Activated T-cell treated with anti-CD3 and anti-CD28 coated beads for 1 hour (primary cell): Measurements from ENCODE around the gene PPP6R3.
A peak's percentile ranks its signal among the peaks of the same experiment; 100 is the strongest.
"Not testable (repeated sequence)": the region's sequence is repeated elsewhere in the genome, so short reads cannot be mapped to it uniquely, and the experiment has no call there.

ENCODE experiments used
- DNase-seq: peaks from one replicate; pipeline ENCODE4 v3.0.0-alpha.2; 2020; ENCODE audit warnings: low read depth

Gene PPP6R3

DNA sequence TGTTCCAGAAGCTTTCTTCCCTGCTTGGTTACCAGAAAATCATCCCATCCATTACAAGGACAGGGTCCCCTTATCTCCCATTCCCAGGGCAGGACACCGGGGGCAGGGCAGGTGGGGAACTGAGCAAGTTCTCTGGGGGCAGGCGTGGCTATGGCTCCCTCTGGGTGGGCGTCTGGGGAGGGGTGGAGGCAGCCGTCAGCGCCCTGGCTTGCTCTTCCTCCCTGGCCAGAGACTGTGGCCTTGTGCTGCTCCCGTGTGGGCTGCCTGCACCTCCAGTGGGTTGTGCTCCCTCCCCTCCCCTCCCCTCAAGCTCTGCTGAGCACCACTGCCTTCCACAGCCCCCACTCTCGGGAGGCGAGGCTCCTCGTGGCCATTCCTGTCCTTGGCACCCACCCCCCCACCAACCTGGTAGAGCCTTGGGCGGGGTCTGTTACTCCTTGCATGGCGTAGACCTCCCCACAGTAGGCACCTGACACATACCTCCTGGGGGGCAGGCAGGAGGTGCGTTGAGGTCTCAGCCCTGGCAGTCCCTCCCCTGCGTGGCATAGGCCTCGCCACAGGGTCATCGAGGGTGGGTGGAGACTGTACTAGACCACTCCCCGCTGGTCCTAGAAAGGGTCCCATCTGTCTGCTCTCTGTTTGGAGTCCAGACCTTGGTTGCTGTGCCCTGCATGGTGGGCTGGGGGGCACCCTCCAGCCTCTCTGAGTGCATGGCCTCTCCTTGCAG lies 24.2 kb upstream of the PPP6R3 start:
- no peak for DNase-seq

DNA sequence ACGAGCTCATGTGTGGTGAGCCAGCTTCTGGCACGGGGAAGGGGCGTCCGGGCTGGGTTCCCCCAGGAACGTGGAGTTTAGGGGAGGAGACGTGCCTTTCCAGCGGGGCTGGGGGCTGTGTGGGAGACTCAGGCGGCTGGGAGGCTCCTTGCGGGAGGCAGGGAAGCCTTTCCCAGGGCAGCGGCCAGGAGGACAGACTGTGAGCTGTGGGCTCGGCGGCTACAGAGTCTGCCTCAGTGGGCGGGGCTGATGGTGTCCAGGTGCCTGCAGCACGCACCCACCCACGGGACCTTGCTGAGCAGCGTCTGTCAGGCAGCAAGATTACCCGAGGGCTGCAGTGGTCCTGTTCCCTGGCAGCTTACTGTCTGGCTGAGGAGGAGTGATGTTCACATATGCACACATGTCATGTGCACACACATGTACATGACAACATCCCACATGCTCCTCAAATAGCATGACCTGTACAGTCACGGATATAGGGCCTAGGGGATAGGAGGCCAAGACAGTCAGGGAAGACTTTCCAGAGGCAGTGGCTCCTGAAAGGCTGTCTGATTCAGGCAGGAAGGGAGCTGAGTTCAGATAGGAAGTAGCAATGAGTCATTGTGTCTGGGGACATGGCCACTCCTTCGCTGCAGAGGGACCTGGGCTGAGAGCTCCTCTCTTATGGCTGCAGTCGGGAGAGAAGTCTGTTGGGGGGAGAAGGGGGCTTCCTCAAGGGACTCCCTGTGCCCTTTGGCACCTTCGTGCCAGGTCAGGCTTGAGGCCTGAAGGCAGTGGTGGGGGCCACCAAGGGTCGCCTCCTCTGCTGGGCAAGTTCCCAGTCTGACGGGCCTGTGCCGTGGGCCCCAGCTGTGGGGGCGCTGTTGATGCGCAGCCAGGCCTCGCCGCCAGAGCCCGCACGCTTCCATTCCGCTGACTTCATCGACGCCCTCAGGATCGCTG lies 23.3 kb upstream of the PPP6R3 start:
- no peak for DNase-seq

DNA sequence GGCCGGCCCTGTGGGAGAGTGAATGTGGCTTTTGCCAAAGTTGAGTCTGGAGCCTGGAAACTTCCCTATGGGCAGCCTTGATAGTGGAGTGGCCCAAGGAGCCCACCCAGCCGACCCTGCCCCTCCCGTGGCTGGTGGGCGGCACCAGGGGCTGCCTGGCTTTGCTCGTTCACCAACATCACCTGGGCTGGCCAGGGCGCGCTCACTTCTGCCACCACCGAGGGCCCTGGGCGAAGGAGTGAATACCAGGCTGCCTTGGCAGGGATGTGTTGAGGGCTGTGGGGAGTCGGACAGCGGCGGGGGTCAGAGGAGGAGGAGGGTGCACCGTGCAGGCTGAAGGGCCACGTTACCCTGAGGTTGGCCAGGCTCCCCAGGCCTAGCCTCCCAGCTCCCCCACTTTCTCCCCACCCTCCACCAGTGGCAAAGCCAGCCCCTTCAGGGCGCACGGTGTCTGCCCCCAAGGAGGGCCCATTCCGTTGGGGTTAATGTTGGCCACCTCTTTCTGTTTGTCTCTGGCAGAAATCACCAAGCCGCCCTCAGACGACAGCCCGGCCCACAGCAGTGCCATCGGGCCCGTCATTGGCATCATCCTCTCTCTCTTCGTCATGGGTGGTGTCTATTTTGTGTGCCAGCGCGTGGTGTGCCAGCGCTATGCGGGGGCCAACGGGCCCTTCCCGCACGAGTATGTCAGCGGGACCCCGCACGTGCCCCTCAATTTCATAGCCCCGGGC lies 22.5 kb upstream of the PPP6R3 start:
- DNase-seq = no peak

DNA sequence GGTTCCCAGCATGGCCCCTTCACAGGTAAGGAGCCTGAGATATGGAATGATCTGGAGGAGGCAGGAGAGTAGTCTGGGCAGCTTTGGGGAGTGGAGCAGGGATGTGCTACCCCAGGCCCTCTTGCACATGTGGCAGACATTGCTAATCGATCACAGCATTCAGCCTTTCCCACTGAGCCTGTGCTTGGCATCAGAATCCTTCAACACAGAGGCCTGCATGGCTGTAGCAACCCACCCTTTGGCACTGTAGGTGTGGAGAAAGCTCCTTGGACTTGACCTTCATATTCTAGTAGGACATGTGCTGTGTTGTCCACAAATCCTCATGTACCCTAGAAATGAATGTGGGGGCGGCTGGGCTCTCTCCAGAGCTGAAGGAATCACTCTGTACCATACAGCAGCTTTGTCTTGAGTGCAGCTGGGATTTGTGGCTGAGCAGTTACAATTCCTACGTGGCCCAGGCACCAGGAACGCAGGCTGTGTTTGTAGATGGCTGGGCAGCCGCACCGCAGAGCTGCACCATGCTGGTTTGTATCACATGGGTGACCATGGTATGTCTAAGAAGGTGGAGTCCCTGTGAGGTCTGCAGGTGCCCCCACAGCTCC lies 21.8 kb upstream of the PPP6R3 start:
- DNase-seq = no peak

DNA sequence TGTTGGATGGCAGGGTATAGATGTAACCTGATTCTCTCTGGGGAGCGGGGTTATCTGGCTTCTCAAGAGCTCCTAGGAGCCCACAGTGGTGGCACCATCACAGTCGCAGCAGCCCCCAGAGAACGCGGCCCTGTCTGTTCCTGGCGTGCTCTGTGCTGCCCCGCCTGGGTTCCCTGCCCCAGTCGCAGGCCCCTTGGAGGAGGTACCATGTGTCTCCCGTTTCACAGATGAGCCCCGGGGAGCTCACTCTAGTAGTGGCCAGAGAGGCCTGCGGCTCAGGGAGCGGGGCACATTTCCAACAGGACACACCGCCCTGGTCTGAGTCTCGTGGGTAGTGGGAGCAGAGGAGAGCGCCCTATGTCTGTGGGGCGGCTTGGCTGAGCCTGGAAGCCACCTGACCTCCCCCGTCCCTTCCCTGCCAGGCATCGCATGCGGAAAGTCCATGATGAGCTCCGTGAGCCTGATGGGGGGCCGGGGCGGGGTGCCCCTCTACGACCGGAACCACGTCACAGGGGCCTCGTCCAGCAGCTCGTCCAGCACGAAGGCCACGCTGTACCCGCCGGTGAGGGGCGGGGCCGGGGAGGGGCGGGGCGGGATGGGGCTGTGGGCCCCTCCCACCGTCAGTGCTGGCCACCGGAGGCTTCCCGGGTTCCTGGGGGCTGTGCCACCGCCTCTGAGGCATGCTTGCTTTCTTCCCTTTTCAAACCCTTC lies 21.0 kb upstream of the PPP6R3 start:
- DNase-seq = no peak

DNA sequence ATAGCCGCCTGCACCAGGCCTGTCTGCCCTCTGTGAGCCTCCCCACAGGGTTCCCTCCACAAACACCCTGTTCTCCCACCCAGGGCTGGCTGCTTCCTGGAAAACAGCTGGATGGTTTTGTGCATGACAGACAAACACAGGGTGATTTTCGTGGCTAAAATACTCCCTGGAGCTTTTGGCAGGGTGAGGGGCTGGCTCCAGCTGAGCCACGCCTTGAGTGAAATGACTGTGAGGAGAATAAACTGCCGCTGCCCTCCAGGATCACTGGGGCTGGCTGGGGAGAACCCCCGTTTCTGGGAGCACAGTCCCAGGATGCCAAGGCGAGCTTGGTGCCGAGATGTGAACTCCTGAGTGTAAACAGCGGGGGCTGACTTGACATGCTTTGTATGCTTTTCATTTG lies 20.3 kb upstream of the PPP6R3 start:
- DNase-seq = no peak

DNA sequence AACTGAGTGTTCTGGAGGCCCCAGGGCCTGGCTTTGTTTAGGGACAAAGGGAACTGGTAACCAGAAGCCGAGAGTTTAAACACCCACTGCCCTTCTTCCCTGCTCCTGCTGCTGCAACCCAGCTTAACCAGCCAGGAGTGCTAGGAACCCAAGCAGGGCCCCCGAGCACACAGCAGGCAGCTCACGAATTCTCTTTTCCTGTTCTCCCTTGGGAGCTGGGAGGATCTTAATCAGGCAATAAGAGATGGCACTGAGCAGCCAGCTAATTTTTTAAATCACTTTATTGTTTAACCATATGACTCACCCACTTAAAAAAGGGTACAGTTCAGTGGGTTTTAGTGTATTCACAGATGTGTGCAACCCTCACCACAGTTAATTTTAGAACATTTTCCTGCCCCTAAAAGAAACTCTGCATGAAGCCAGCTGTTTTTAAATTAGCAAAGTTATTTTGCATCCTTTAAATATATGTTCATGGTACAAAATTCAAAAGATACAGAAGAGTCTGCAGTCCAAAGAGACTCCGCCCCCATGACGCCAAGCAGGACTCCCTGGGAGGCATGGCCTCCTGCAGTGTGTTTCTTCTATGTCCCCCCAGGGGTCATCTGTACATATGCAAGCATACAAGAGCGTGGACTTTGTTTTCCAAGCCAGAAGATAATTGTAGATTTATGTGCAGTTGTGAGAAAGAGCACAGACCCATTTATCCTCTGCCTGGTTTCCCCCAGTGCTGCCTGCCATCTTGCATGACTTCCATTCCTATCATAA lies 18.9 kb upstream of the PPP6R3 start:
- no peak for DNase-seq

DNA sequence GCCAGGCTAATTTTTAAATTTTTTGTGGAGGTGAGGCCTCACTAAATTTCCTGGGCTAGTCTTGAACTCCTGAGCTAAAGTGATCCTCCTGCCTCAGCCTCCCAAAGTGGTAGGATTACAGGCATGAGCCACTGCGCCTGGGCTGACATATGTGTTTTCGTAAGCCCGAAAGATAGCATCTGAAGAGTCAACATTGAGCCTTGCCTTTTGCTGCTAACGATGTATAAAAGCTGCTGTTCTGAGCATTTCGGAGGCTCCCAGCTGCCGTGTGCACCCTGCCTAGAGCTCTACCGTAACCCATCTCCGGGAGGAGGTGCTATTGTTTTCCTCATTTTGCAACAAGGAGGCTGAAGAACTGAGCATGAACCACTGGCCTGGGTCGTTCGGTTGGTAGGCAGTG lies 18.1 kb upstream of the PPP6R3 start:
- no peak for DNase-seq

DNA sequence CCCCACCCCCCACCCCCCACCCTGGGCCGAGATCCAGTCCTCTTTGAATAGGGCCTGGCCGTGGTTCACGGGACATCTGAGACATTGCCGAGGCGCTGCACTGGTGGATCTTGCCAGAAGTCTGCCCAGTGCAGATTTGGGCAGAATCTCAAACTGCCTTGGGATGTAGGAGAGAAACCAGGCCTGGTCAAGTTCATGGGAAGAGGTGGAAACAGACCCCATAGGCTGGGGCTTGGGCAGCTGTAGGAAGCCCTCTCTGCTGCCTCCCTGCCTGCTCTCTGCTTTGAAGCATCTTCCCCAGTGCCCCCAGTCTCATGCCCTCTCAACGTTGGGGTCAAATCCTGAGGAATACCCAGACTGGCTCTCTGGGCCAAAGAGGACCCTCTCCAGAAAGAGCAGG lies 16.0 kb upstream of the PPP6R3 start:
- DNase-seq = no peak

DNA sequence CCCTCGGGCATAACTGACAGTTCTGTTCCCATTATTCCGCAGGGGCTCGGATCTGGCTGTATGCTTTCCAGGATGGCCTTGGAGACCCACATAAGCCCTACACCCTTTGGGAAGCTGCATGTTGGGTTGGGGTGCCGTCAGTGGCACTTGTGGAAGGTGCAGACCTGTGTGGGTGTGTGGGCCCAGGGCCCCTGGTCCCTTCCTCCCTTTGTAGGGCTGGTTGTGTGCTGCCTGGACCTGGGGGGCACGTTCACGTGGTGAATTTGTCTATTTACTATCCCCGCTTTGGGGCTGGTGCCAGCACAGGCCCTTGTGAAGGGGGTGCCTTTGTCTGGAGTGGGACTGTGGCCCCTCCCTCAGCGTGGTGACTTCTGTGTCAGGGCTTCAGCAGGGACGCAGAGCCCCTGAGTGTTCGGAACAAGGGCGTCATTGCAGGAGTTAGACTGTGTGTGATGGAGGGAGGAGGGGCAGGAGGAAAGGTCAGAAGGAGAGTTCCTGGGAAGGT lies 15.0 kb upstream of the PPP6R3 start:
- DNase-seq = no peak

DNA sequence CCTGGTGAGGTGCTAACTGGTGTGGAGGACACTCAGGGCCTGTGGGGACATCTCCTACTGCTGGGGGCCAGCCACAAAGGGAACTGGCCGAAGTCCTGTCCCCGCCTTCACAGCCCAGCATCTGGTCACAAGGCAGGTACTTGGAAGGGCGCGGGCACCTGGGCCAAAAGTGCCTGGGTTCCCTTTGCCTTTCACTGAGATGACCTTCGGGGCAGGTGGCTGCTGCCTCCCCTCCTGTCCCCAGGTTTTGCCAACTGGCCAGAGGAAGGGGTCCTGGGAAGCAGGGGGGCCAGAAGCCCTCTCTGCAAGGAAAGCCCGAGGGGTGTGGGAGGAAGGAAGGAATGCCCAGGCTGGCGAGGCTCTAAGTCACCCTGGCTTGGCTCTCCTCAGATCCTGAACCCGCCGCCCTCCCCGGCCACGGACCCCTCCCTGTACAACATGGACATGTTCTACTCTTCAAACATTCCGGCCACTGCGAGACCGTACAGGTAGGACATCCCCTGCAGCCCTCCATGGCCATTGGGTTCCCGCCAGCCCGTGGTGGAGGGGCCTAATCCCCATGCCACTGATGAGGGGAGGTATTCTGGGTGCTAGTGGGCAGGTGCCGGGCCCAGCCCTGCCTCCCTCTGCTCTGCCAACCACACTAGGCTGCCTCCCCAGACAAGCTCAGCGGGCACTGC lies 14.4 kb upstream of the PPP6R3 start:
- no peak for DNase-seq

DNA sequence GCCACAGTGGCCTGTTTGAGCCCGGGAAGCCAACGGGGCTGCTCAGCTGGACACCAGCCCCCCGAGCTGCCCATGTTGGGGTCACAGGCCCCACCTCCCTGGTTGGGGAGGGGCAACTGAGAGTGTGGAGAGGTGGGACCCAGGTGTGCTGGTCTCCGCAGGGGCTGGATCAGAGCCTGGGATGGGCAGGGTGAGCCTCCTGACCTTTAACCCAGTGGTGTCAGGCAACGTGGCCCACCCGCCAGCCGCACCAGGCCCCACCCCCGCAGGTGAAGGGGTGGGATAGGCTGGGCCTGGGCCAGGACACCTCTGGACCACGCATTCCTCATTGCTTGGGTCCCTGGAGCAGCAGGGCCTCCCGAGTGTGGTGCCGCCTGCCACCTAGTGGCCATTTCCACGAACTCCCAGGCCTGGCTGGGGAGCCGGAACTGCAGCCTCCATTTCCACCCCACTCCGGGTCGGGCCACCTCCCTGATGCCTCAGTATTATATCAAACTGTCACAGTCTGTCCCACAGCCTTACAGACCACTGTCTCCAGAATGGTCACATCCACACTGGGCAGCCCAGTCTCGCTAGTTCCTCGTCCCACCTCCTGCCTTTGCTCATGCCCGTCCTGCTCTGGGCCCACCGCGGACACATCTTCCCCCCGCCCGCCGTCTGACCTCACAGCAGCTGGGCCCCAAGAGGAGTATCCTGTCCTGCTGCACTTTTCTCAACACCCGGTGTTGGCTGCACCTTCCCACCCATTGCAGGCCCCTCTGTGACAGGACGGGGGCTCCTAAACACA lies 13.3 kb upstream of the PPP6R3 start:
- DNase-seq = peak; percentile 70

DNA sequence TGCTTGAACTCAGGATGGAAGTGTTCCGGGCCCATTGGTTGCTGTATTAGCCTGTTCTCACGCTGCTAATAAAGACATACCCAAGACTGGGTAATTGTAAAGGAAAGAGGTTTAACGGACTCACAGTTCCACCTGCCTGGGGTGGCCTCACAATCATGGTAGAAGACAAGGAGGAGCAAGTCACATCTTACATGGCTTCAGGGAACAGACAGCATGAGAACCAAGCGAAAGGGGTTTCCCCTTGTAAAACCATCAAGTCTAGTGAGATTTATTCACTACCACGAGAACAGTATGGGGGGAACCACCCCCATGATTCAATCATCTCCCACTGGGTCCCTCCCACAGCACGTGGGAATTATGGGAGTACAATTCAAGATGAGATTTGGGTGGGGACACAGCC lies 12.6 kb upstream of the PPP6R3 start:
- DNase-seq = not testable (repeated sequence)

DNA sequence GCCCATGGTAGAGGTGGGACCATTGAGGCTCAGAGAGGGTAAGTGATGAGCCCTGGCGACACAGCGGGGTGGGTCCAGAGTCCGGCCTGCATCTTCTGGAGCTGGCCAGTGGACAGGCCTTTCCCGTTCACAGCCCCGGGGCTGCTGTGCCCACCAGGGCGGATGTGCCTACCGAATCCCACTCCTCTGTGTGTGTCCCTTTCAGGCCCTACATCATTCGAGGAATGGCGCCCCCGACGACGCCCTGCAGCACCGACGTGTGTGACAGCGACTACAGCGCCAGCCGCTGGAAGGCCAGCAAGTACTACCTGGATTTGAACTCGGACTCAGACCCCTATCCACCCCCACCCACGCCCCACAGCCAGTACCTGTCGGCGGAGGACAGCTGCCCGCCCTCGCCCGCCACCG lies 11.9 kb upstream of the PPP6R3 start:
- no peak for DNase-seq

DNA sequence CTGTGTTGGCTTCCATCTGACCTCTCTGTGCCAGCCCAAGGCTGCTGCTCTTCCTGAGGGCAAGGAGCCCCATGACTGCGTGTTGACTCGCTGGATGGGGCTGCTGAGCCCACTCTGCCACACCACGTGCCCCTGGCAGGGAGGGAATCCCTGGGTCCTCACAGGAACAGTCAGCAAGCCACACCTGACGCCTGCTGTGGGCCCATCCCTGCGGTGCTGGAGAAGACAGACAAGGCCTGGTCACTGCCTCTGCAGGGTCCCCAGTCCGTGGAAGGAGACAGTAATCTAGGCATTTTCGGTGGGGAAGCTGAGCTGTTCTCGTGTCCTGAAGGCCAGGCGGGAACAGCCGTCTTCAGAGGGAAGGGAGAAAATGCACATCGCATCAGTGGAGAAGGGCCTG lies 10.6 kb upstream of the PPP6R3 start:
- no peak for DNase-seq

DNA sequence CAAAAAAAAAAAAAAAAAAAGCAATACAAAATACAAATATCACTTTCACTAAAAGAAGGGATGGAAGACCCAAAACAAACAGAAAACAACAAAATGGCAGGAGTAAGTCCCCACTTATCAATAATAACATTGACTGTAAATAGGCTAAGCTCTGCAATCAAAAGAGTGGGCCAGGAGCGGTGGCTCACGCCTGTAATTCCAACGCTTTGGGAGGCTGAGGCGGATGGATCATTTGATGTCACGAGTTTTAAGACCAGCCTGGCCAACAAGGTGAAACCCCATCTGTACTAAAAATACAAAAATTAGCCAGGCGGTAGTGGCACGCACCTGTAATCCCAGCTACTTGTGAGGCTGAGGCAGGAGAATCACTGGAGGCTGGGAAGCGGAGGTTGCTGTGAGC lies 9.8 kb upstream of the PPP6R3 start:
- no peak for DNase-seq

DNA sequence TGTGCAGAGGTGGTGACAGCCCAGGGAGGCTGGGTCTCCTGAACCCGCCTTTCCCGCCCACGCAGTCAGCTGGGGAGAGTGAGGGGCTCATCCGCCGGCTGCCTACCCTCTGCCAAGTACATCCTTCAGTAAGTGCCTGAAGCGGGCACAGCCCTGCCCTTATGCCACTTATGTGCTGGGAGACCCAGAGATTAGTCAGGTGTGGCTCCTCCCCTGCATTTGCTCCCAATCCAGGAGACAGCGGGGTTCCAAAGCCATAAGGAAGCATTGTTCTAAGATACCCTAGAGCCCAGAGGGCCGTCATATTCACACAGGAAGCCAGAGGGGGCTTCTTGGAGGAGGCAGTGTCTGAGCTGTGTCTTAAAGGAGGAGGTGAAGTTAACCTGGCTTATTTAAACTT lies 5.8 kb upstream of the PPP6R3 start:
- DNase-seq = no peak

DNA sequence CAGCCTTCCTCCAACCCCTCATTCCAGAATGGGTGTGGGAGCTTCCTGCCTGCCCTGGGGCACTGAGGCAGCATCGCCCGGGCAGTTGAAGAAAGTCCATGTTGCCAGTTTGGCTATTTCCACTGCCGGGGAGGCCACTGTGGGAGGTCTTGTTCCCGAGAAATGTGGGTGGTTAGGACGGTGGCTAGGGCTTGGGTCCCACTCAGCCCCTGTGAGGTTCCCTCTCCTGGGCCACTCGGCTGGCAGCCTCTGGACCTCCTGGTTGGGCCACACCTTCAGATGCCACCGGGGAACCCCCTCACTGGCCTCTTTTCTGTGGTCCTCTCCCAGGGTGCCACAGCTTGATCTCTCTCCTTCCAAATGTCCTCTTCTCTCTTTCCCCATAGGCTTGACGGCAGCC lies 5.1 kb upstream of the PPP6R3 start:
- no peak for DNase-seq

DNA sequence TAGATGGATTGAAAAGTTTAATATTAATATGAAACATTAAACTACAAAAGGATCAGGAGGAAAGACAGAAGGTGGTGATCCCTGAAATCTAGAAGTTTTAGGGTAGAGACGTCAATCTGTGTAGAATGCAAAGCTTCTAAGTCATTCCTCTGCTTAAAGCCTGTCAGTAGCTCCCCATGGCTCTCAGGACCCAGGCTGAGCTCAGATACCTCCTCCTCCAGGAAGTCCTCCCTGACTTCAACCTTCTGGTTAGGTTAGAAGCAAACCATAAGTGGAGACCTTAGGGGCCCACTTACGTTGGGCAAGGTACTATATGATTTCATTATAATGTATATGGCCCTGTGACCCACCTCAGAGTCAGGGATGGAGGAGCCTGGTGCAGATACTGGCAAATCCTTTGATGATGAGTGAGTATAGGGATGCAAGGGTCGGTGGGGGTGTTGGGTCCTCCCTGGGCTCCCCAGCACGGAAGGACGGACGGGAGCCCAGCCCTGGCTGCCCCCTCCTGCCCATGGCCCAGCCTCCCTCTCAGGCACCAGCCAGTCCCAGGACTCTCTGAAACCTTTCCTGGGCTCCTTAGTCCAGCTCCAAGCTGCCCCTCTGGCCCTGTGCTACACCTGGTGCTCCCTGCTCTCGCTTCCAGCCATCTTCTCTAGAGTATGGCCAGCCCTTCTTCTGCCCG lies 3.2 kb upstream of the PPP6R3 start:
- no peak for DNase-seq
